Adrenal gland (tissue), 5 donors: ENCODE data around the gene CNTNAP2.

Source experiments
- CTCF ChIP-seq, 6 experiments: fragments of 450-650 bp in 4 of 6; fragments of 200-600 bp in 2 of 6; sonication (generic) in 1 of 6; IDR thresholded peaks; 1 replicate in 5 of 6; 2 replicates in 1 of 6; pipeline versions ENCODE4 v1.5.1 to v1.8.0; 2016 to 2021; ENCODE audit warnings: antibody characterized with exemption in 6 of 6, mild to moderate bottlenecking in 2 of 6, moderate library complexity in 1 of 6
- POLR2A ChIP-seq, 2 donors: fragments of 450-650 bp; IDR thresholded peaks; one replicate each; pipeline ENCODE4 v1.6.1; 2017; ENCODE audit warnings: antibody characterized with exemption in 2 of 2, mild to moderate bottlenecking in 2 of 2, moderate library complexity in 1 of 2
- donor health status: DM: no; HTN: no; CAD: no.

DNA sequence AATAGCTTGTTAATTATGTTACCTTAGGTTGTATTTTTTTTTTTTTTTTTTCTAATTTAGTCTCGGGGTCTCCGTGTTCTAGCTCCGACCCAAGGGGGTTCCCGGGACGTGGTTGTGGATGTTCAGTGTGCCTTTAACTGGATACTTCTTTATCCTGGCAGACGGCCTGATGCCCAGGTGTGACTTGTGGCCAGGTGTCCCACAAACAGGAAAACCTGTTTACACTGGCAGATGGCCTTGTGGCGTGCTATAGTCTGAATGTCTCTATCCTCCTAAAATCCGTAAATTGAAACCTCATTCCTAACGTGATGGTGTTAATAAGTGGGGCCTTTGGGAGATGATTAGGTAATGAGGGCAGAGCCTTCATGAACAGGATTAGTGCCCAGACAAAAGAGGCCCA, 1927.6 kb downstream of the CNTNAP2 start:
- no peak for TF ChIP-seq CTCF (IDR thresholded peaks at IDR 0.05)
- no peak for TF ChIP-seq POLR2A (IDR thresholded peaks at IDR 0.05)
